ENCODE measurements around the gene ARPIN.
"Not testable (repeated sequence)": the region's sequence is repeated elsewhere in the genome, so short reads cannot be mapped to it uniquely, and the experiment has no call there.

- TF ChIP-seq CTCF, POLR2A, POLR2AphosphoS5 (IDR thresholded peaks at IDR 0.05): not testable (repeated sequence)
These were observed 31.0 kb upstream of the ARPIN start for GRCh38 chr15:89943721-89944120.
